ENCODE measurements around the gene CNN3. TPM values are rescaled to one million over a fixed set of nuclear protein-coding genes. Genes with fewer than 3 reads are reported as not detected.

The CNN3 gene
- total and polyA plus RNA-seq, 2 donors (not counting 3 experiments of a cell fraction or from before 2014, with no cell fraction given): 174 to 392 TPM

GRCh38 chr1:94856004-94856403, 70.9 kb downstream of the CNN3 start:
- no peak overlapping the region for H2AFZ ChIP-seq (ENCODE audit: low read depth, low read length)
- H3K9me3 ChIP-seq (replicated peaks; ENCODE audit: control insufficient read depth, insufficient read depth, low read length): no peaks in the 10 kb centered on the region
- no peaks in the 10 kb centered on the region for H4K20me1 ChIP-seq (replicated peaks; ENCODE audit: control insufficient read depth, extremely low read depth, insufficient read depth, low read length)
- H3K9ac ChIP-seq (replicated peaks; ENCODE audit: extremely low read depth, insufficient read depth, low read length): no peak overlapping the region
- dilution Hi-C loops (cut with MboI; ENCODE audit: extremely low pct_ligation_motif_present, low sequenced_read_pairs) (no loop called here), intact Hi-C loops (cut with micrococcal nuclease) (loop anchor here (5.0 kb wide), 1 partner anchor 126 kb away; no protein-coding TSS in a partner anchor)
- ChIA-PET CTCF (interaction anchor here (0.9 to 10.0 kb wide), 11 partner anchors 9 to 378 kb away, joined by 3 to 360 read pairs (median 26); partner anchors contain the start of genes CNN3 and RWDD3), POLR2A (interaction anchor here (0.9 kb wide), 1 partner anchor 8 kb away, joined by 3 read pairs; no protein-coding TSS in a partner anchor)
- TF ChIP-seq EZH2 (IDR thresholded peaks at IDR 0.05; ENCODE audit: borderline replicate concordance, low read depth, low read length, severe bottlenecking) (no peak), POLR2A (IDR thresholded peaks at IDR 0.05; ENCODE audit: low read depth, low read length) (no peak), CTCF (IDR thresholded peaks at IDR 0.05; ENCODE audit: extremely low read depth in 1 of 2, insufficient read depth in 1 of 2, low read depth in 1 of 2, low read length in 2 of 2) (no peak), JUN (IDR thresholded peaks at IDR 0.05; ENCODE audit: borderline replicate concordance, insufficient read depth, insufficient read length, low read depth) (no peak)
- H3K4me1 ChIP-seq (ENCODE audit: control insufficient read depth, extremely low read depth, insufficient read depth, low read length): peaks cover 16% of the 10 kb centered on the region
- H3K27me3 ChIP-seq (ENCODE audit: control insufficient read depth in 2 of 2, insufficient read depth in 2 of 2, low read length in 2 of 2): peaks cover 0 to 1% of the 10 kb centered on the region in 2 experiments
- no TSS peak for BruUV-seq (replicated peaks)
- H3K9me1 ChIP-seq (replicated peaks; ENCODE audit: control insufficient read depth, extremely low read depth, insufficient read depth, low read length): no peaks in the 10 kb centered on the region
- no peak overlapping the region for H3K27ac ChIP-seq (ENCODE audit: insufficient read depth, low read depth, low read length)
- H3K4me3 ChIP-seq (replicated peaks in 1 of 3; ENCODE audit: insufficient read depth in 1 of 3, low read depth in 1 of 3, low read length in 3 of 3): no peak overlapping the region
- no peak for DNase-seq (ENCODE audit: low read depth, low spot score)
- H3K4me2 ChIP-seq (ENCODE audit: insufficient read depth, low read length): no peak overlapping the region
- no peak for FAIRE-seq
- H3K79me2 ChIP-seq (ENCODE audit: control insufficient read depth, insufficient read depth, low read length): no peaks in the 10 kb centered on the region
- H3K36me3 ChIP-seq (ENCODE audit: control insufficient read depth in 2 of 2, extremely low read depth in 1 of 2, insufficient read depth in 2 of 2, low read length in 2 of 2): no peaks in the 10 kb centered on the region

GRCh38 chr1:94855307-94855700, 71.6 kb downstream of the CNN3 start:
- H3K27me3 ChIP-seq (ENCODE audit: control insufficient read depth in 2 of 2, insufficient read depth in 2 of 2, low read length in 2 of 2): peaks cover 0 to 1% of the 10 kb centered on the region in 2 experiments
- H3K9ac ChIP-seq (replicated peaks; ENCODE audit: extremely low read depth, insufficient read depth, low read length): no peak overlapping the region
- TF ChIP-seq CTCF (IDR thresholded peaks at IDR 0.05; ENCODE audit: extremely low read depth in 1 of 2, insufficient read depth in 1 of 2, low read depth in 1 of 2, low read length in 2 of 2) (no peak), MYC (IDR thresholded peaks at IDR 0.05; ENCODE audit: low read depth, low read length) (no peak), POLR2AphosphoS5 (IDR thresholded peaks at IDR 0.05; ENCODE audit: insufficient read depth, low read depth, low read length) (no peak), MAX (IDR thresholded peaks at IDR 0.05; ENCODE audit: insufficient read depth, insufficient read length) (no peak), POLR2A (IDR thresholded peaks at IDR 0.05; ENCODE audit: low read depth, low read length) (no peak), JUN (IDR thresholded peaks at IDR 0.05; ENCODE audit: borderline replicate concordance, insufficient read depth, insufficient read length, low read depth) (no peak), FOS (IDR thresholded peaks at IDR 0.05; ENCODE audit: borderline replicate concordance, insufficient read depth, low read length) (no peak), EZH2 (IDR thresholded peaks at IDR 0.05; ENCODE audit: borderline replicate concordance, low read depth, low read length, severe bottlenecking) (no peak), GATA2 (IDR thresholded peaks at IDR 0.05; ENCODE audit: insufficient read depth, insufficient read length, low read depth, low read length) (no peak)
- H3K9me1 ChIP-seq (replicated peaks; ENCODE audit: control insufficient read depth, extremely low read depth, insufficient read depth, low read length): no peaks in the 10 kb centered on the region
- ChIA-PET POLR2A (interaction anchor here (0.9 to 1.3 kb wide), 3 partner anchors 9 to 186 kb away, joined by 3 to 12 read pairs (median 4); no protein-coding TSS in a partner anchor), CTCF (interaction anchor here (0.8 to 10.0 kb wide), 36 partner anchors 9 to 391 kb away, joined by 3 to 360 read pairs (median 11); partner anchors contain the start of genes ALG14, CNN3 and RWDD3)
- no peak overlapping the region for H2AFZ ChIP-seq (ENCODE audit: low read depth, low read length)
- BruUV-seq (replicated peaks): no TSS peak
- H3K27ac ChIP-seq (ENCODE audit: insufficient read depth, low read depth, low read length): no peak overlapping the region
- H4K20me1 ChIP-seq (replicated peaks; ENCODE audit: control insufficient read depth, extremely low read depth, insufficient read depth, low read length): no peaks in the 10 kb centered on the region
- DNase-seq (ENCODE audit: low read depth, low spot score) (peak; percentile 22), FAIRE-seq (no peak)
- no peaks in the 10 kb centered on the region for H3K79me2 ChIP-seq (ENCODE audit: control insufficient read depth, insufficient read depth, low read length)
- no peak overlapping the region for H3K4me3 ChIP-seq (replicated peaks in 1 of 3; ENCODE audit: insufficient read depth in 1 of 3, low read depth in 1 of 3, low read length in 3 of 3)
- H3K36me3 ChIP-seq (ENCODE audit: control insufficient read depth in 2 of 2, extremely low read depth in 1 of 2, insufficient read depth in 2 of 2, low read length in 2 of 2): no peaks in the 10 kb centered on the region
- intact Hi-C loops (cut with micrococcal nuclease): loop anchor here (1.0 to 5.0 kb wide), 4 partner anchors 8 to 379 kb away; partner anchors contain the start of gene RWDD3
- H3K9me3 ChIP-seq (replicated peaks; ENCODE audit: control insufficient read depth, insufficient read depth, low read length): no peaks in the 10 kb centered on the region
- peaks cover 16% of the 10 kb centered on the region for H3K4me1 ChIP-seq (ENCODE audit: control insufficient read depth, extremely low read depth, insufficient read depth, low read length)
- dilution Hi-C loops (cut with MboI; ENCODE audit: extremely low pct_ligation_motif_present, low sequenced_read_pairs): no loop called here
- H3K4me2 ChIP-seq (ENCODE audit: insufficient read depth, low read length): peak overlapping the region; percentile 0

Data from endothelial cell of umbilical vein (primary cell).